ENCODE measurements around the gene IFT81.

Gene IFT81

DNA sequence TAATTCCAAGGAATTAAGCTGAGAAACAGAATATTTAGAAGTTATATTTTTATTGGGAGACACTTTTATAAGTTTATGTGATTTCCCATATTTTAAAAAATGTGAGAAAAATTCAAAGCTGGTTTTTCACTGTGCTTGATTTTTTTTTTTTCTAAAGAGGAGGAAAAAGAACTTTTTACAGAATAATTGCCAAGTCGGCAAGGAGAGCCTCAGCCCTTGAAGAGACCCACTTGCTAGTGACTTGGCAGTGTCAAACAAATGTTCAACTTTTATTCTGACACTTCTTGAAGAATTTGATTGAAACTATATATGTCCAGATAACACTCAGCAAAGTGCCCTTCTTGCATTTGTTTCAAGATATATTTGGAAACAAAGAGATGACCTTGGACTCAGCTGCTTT is 104.6 kb downstream of the IFT81 start:
- H3K9me3 Mint-ChIP-seq = no peaks in the 10 kb centered on the region

GRCh38 chr12:110229409-110229808 is 105.3 kb downstream of the IFT81 start:
- ATAC-seq = no peak
- Mint-ChIP-seq H3K4me1 (no peaks in the 10 kb centered on the region), H3K27ac (no peak overlapping the region)

More for the DNA sequence above, 104.6 kb downstream of the IFT81 start:
- Mint-ChIP-seq H3K27me3 (no peaks in the 10 kb centered on the region), H3K4me3 (no peak overlapping the region), H3K4me1 (no peaks in the 10 kb centered on the region), H3K36me3 (ENCODE audit: low read depth) (no peaks in the 10 kb centered on the region), H3K27ac (no peak overlapping the region)
- no peak for ATAC-seq
- DNase-seq = no peak

GRCh38 chr12:110230655-110231054 is 106.5 kb downstream of the IFT81 start:
- DNase-seq = no peak
- no peaks in the 10 kb centered on the region for H3K36me3 Mint-ChIP-seq (ENCODE audit: low read depth)
- no peak overlapping the region for H3K27ac Mint-ChIP-seq
- no peaks in the 10 kb centered on the region for H3K27me3 Mint-ChIP-seq
- ATAC-seq = no peak
- H3K4me1 Mint-ChIP-seq = no peaks in the 10 kb centered on the region
- H3K4me3 Mint-ChIP-seq = no peak overlapping the region
- H3K9me3 Mint-ChIP-seq = no peaks in the 10 kb centered on the region

More at GRCh38 chr12:110229409-110229808, 105.3 kb downstream of the IFT81 start:
- no peak for DNase-seq
- Mint-ChIP-seq H3K27me3 (no peaks in the 10 kb centered on the region), H3K9me3 (no peaks in the 10 kb centered on the region), H3K4me3 (no peak overlapping the region), H3K36me3 (ENCODE audit: low read depth) (no peaks in the 10 kb centered on the region)

DNA sequence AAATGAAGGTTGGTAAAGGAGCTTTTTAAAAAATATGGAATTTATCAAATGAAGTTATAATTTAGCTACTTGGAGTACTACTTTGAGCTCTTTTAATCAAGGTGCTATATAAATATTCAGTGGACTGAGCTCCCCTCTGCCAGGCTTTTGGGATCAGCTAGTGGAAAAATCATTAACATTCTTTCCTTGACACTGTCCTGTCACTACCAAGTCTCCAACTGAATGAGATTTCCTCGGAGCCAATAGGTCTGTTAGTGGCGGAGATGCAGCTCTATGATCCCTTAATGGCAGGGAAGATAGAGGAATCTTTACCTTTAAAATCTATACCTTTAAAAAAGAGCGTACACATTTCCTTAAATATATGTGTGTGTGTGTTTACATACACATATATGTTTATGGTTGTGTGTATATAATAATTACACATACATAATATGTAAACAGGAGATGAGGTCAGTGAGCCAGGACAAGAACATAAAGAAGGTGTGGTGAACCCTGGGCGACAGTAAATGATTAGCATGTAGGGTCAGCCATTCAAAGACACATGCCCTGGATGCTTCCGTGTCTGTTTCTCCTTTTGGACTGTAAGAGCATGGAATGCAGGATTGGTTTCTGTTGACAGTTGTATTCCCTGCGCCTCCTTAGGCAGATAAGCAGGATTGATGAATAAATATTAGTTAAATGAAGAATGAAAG is 109.2 kb downstream of the IFT81 start:
- Mint-ChIP-seq H3K4me1 (no peaks in the 10 kb centered on the region), H3K9me3 (no peaks in the 10 kb centered on the region), H3K27me3 (no peaks in the 10 kb centered on the region), H3K27ac (no peak overlapping the region), H3K4me3 (no peak overlapping the region), H3K36me3 (ENCODE audit: low read depth) (no peaks in the 10 kb centered on the region)
- no peak for ATAC-seq
- no peak for DNase-seq

DNA sequence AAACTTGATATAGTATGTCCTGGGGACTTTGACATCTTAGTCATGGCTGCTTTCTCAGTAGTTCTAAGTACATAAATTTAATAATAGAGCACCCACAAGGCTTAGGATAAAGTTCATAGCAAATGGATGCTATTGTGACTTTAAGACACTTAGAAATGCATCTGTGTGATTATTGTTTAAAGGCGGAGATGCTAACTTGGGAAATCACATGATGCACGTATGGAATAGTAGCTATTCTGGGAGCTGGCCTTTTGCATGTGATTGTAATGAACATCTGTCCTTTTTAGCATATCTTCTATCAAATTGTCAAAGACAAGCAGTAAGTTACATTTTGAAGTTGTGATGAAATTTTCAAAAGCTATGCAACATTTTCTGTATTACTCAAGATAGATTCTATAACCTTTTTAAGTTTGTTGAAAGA is 110.2 kb downstream of the IFT81 start:
- Mint-ChIP-seq H3K27ac (no peak overlapping the region), H3K36me3 (ENCODE audit: low read depth) (no peaks in the 10 kb centered on the region), H3K27me3 (no peaks in the 10 kb centered on the region), H3K9me3 (no peaks in the 10 kb centered on the region), H3K4me3 (no peak overlapping the region), H3K4me1 (no peaks in the 10 kb centered on the region)
- no peak for DNase-seq
- no peak for ATAC-seq

GRCh38 chr12:110234755-110235154 is 110.6 kb downstream of the IFT81 start:
- Mint-ChIP-seq H3K27ac (no peak overlapping the region), H3K4me3 (no peak overlapping the region), H3K36me3 (ENCODE audit: low read depth) (no peaks in the 10 kb centered on the region), H3K9me3 (no peaks in the 10 kb centered on the region), H3K27me3 (no peaks in the 10 kb centered on the region), H3K4me1 (no peaks in the 10 kb centered on the region)
- ATAC-seq = no peak
- DNase-seq = no peak

GRCh38 chr12:110235383-110235782 is 111.2 kb downstream of the IFT81 start:
- H3K4me1 Mint-ChIP-seq = no peaks in the 10 kb centered on the region
- no peak for DNase-seq
- ATAC-seq = no peak
- H3K27ac Mint-ChIP-seq = no peak overlapping the region
- no peaks in the 10 kb centered on the region for H3K27me3 Mint-ChIP-seq
- H3K4me3 Mint-ChIP-seq = no peak overlapping the region
- H3K36me3 Mint-ChIP-seq (ENCODE audit: low read depth) = no peaks in the 10 kb centered on the region
- no peaks in the 10 kb centered on the region for H3K9me3 Mint-ChIP-seq

DNA sequence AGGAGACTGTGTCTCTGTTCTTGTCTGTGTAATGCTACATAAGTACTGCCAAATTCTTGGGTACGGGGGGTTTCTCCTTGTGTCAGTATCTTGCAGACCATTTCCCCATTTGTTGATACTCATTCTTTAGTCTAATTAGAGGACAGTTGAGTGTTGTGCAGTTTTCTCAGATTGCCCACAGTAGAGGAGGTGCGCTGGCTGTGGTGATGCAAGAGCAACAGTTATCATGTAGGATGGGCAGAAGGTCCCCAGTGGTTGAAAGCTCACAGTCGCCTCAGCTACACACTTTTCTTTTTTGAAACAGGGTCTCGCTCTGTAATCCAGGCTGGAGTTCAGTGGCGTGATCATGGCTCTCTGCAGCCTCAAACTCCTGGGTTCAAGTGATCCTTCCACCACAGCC is 119.1 kb downstream of the IFT81 start:
- Mint-ChIP-seq H3K4me1 (no peaks in the 10 kb centered on the region), H3K4me3 (no peak overlapping the region), H3K36me3 (ENCODE audit: low read depth) (no peaks in the 10 kb centered on the region), H3K27me3 (peaks cover 3% of the 10 kb centered on the region), H3K27ac (no peak overlapping the region), H3K9me3 (no peaks in the 10 kb centered on the region)
- ATAC-seq = no peak
- DNase-seq = no peak

DNA sequence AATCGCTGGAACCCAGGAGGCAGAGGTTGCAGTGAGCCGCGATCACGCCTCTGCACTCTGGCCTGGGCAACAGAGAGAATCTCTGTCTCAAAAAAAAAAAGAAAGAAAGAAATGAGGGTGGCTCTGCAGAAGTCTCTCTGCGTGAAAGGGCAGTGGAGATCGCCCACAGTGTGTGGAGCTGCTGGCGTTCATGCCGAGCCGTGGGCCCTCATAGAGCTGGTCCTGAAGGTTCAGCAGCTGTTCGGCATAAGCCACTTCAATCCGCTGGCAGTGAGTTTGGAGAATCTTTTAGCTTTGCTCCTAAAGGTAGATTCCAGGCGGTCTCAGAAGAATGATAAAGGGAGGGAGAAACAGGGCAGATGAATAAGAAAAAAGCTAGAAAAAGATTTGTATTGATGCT is 120.2 kb downstream of the IFT81 start:
- Mint-ChIP-seq H3K4me1 (no peaks in the 10 kb centered on the region), H3K27me3 (peaks cover 3% of the 10 kb centered on the region), H3K9me3 (no peaks in the 10 kb centered on the region), H3K36me3 (ENCODE audit: low read depth) (no peaks in the 10 kb centered on the region), H3K4me3 (no peak overlapping the region), H3K27ac (no peak overlapping the region)
- ATAC-seq = no peak
- no peak for DNase-seq

DNA sequence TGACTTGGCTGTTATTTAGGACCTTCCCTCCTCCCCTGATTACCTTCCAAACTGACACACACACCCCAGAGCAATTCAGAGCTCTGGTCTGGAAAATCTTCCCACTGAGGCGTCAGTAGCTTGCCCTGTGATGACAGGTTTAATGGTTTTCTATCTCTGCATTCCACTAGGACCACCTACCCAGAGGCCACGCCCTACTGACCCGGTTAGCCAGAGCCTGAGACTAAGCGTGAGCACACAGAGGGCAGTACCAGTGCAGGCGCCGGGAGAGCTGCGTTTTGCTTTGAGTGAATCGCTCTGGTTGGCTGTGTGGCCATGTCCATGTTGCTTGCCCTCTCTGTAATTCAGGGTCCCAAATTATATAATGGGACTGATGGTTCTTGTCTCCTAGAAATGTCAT is 120.7 kb downstream of the IFT81 start:
- Mint-ChIP-seq H3K9me3 (no peaks in the 10 kb centered on the region), H3K4me1 (no peaks in the 10 kb centered on the region), H3K27me3 (peaks cover 3% of the 10 kb centered on the region), H3K27ac (no peak overlapping the region), H3K4me3 (no peak overlapping the region), H3K36me3 (ENCODE audit: low read depth) (no peaks in the 10 kb centered on the region)
- DNase-seq (no peak), ATAC-seq (no peak)

GRCh38 chr12:110245369-110245772 is 121.2 kb downstream of the IFT81 start:
- ATAC-seq = peak; percentile 67
- peak; percentile 29 for DNase-seq
- Mint-ChIP-seq H3K36me3 (ENCODE audit: low read depth) (no peaks in the 10 kb centered on the region), H3K27me3 (peaks cover 3% of the 10 kb centered on the region), H3K9me3 (no peaks in the 10 kb centered on the region), H3K4me3 (no peak overlapping the region), H3K4me1 (no peaks in the 10 kb centered on the region), H3K27ac (no peak overlapping the region)

DNA sequence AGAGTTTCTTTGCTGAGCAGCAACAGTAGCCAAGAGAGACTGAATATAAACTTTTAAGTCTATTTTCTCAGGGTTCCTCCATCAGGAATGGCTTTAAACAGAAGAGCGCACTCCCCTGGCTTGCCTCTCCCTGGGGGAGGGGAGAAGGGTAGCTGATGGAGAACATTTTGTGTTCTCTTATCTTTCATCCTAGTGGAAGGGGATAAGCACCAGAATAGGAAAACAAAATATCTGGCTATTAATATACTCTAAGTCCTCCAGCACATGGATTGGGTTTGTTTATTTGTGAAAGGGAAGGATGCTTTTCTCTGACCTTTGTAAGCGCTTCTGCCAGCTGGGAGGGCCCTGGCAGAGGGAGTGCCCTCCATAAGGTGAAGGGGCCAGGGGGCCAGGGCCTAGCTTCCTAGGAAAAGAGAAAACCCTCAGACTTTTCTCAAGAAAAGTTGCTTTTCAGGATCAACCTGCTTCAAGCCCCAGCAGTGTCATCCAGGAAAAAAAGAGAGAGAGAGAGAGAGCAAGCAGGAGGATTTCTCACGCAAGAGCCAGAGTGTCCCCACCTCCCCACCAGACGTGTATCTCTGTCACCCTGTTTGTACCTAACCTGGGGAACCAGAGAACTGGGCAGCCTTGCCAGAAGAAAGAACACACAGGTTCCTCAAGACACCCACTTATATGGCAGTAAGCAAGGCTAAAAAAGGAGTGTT is 122.6 kb downstream of the IFT81 start:
- ATAC-seq (no peak), DNase-seq (no peak)
- Mint-ChIP-seq H3K36me3 (ENCODE audit: low read depth) (no peaks in the 10 kb centered on the region), H3K4me3 (no peak overlapping the region), H3K9me3 (no peaks in the 10 kb centered on the region), H3K27ac (no peak overlapping the region), H3K27me3 (peaks cover 3% of the 10 kb centered on the region), H3K4me1 (no peaks in the 10 kb centered on the region)

- H3K36me3 Mint-ChIP-seq (ENCODE audit: low read depth) = no peaks in the 10 kb centered on the region
- ATAC-seq (no peak), DNase-seq (no peak)
- no peaks in the 10 kb centered on the region for H3K4me1 Mint-ChIP-seq
- H3K27ac Mint-ChIP-seq = no peak overlapping the region
- H3K27me3 Mint-ChIP-seq = peaks cover 3% of the 10 kb centered on the region
- H3K9me3 Mint-ChIP-seq = no peaks in the 10 kb centered on the region
- no peak overlapping the region for H3K4me3 Mint-ChIP-seq
These were observed 123.4 kb downstream of the IFT81 start for GRCh38 chr12:110247340-110248095.

DNA sequence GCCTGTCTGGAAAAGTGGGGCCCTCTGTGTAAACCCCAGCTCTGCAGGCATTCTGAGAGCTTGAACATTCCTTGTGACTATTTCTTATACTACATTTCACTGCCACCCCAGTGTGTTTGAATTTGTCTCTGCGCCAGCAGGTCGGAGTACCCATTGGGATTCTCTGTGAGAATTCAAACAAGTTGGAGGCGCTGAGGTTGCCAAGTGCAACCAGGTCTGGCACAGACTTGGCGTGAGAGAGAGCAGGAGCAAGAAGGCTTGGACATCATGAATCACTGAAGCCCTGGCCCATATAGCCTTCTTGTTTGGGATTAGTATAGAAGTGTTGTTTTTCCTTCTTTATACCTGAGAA is 123.9 kb downstream of the IFT81 start:
- H3K4me3 Mint-ChIP-seq = no peak overlapping the region
- ATAC-seq (no peak), DNase-seq (no peak)
- peaks cover 2% of the 10 kb centered on the region for H3K27me3 Mint-ChIP-seq
- no peaks in the 10 kb centered on the region for H3K9me3 Mint-ChIP-seq
- H3K36me3 Mint-ChIP-seq (ENCODE audit: low read depth) = no peaks in the 10 kb centered on the region
- H3K4me1 Mint-ChIP-seq = no peaks in the 10 kb centered on the region
- H3K27ac Mint-ChIP-seq = no peak overlapping the region

DNA sequence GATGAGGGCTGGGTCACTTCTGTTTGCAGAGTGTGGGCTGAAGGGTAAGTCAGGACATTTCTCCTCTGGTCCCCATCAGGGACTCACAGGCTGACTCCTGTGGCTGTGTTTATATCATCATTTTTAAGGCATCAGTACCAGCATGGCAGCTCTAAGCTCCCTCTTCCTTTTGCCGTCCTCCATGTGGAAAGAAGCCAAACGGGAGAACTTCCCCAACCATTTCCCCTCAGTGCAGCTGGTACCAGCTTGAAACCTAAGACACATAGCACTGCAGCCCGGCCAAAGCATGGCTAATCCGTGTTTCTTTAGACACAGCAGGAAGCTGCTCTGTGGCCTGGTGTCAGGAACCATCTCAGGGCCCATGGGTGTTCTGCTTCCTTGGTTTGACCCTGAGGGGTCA is 124.9 kb downstream of the IFT81 start:
- H3K36me3 Mint-ChIP-seq (ENCODE audit: low read depth) = no peaks in the 10 kb centered on the region
- no peaks in the 10 kb centered on the region for H3K9me3 Mint-ChIP-seq
- H3K27me3 Mint-ChIP-seq = no peaks in the 10 kb centered on the region
- H3K27ac Mint-ChIP-seq = no peak overlapping the region
- no peak overlapping the region for H3K4me3 Mint-ChIP-seq
- DNase-seq (no peak), ATAC-seq (no peak)
- H3K4me1 Mint-ChIP-seq = no peaks in the 10 kb centered on the region

Measured in activated naive CD8-positive, alpha-beta T cell treated with anti-CD3 and anti-CD28 coated beads, Interleukin-2, amount 50 U/mL, for 24 hours (primary cell).